ENCODE results near the gene HOOK1.

DNA sequence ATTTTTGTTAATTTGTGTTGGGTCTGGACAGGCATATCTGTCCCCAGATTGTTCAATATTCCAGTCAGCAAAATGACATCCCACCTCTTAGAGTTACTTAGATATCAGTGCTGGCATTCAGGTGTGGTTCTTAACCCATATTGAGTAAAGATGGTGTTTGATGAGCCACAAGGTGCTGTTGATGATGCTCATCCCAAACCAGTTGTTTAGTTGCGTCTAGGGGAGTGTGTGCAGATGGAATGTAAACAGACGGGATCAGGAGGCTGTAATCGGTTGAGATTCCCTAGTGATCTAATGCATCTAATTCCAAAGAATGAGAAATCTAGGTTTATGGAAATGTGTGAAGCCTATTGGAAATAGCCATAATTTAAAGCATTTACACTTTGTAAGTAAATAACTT lies 1.1 kb downstream of the HOOK1 start:
- TF ChIP-seq, protein P1, sequence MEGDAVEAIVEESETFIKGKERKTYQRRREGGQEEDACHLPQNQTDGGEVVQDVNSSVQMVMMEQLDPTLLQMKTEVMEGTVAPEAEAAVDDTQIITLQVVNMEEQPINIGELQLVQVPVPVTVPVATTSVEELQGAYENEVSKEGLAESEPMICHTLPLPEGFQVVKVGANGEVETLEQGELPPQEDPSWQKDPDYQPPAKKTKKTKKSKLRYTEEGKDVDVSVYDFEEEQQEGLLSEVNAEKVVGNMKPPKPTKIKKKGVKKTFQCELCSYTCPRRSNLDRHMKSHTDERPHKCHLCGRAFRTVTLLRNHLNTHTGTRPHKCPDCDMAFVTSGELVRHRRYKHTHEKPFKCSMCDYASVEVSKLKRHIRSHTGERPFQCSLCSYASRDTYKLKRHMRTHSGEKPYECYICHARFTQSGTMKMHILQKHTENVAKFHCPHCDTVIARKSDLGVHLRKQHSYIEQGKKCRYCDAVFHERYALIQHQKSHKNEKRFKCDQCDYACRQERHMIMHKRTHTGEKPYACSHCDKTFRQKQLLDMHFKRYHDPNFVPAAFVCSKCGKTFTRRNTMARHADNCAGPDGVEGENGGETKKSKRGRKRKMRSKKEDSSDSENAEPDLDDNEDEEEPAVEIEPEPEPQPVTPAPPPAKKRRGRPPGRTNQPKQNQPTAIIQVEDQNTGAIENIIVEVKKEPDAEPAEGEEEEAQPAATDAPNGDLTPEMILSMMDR (IDR thresholded peaks at IDR 0.05): no peak
- TF ChIP-seq POLR2A (IDR thresholded peaks at IDR 0.05): no peak

All from lower leg skin (tissue), 3 donors.